ENCODE results near the gene ABTB1. TPM values are rescaled to one million over a fixed set of nuclear protein-coding genes. Genes with fewer than 3 reads are reported as not detected.

Gene ABTB1
- total and polyA plus RNA-seq, 2 experiments from 2014 or later: 3.7 to 5.7 TPM

- Mint-ChIP-seq H3K27ac (no peak overlapping the region), H3K4me1 (peaks cover 20% of the 10 kb centered on the region), H3K4me3 (no peak overlapping the region), H3K9me3 (no peaks in the 10 kb centered on the region; the same call in 2 of the 3 replicates), H3K36me3 (ENCODE audit: low read depth) (no peaks in the 10 kb centered on the region), H3K27me3 (ENCODE audit: insufficient read depth, low read depth, poor library complexity) (peaks cover 8% of the 10 kb centered on the region)
- Histone ChIP-seq H3K4me2 (no peak overlapping the region), H3K79me2 (replicated peaks; ENCODE audit: insufficient read depth) (no peaks in the 10 kb centered on the region), H3K36me3 (ENCODE audit: insufficient read depth) (no peaks in the 10 kb centered on the region), H4K20me1 (replicated peaks; ENCODE audit: insufficient read depth) (no peaks in the 10 kb centered on the region), H3K27me3 (ENCODE audit: insufficient read depth) (no peaks in the 10 kb centered on the region), H3K9me2 (ENCODE audit: insufficient read depth) (0 out of 2 replicates have a peak, but pooled peaks cover 4% of the 10 kb centered on the region), H2AFZ (no peak overlapping the region), H3K27ac (ENCODE audit: low read depth) (no peak overlapping the region), H3K4me1 (ENCODE audit: insufficient read depth) (0 out of 2 replicates have a peak, but pooled peaks cover 5% of the 10 kb centered on the region), H3K4me3 (no peak overlapping the region), H3F3A (replicated peaks; ENCODE audit: low read depth) (no peaks in the 10 kb centered on the region)
- no peak for TF ChIP-seq JUNB (IDR thresholded peaks at IDR 0.05; ENCODE audit: unreplicated experiment)
- no peak for TF ChIP-seq EZH2phosphoT487 (IDR thresholded peaks at IDR 0.05; ENCODE audit: unreplicated experiment)
- TF ChIP-seq STAT1 (IDR thresholded peaks at IDR 0.05; ENCODE audit: unreplicated experiment): no peak
- no peak for TF ChIP-seq POLR2AphosphoS5 (IDR thresholded peaks at IDR 0.05; ENCODE audit: low read depth)
- no peak for TF ChIP-seq CREB1 (CRISPR knock-in tag; IDR thresholded peaks at IDR 0.05; ENCODE audit: low read depth)
- no peak for TF ChIP-seq CTCF (conservative IDR thresholded peaks at IDR 0.05; ENCODE audit: low read depth in 2 of 2)
- TF ChIP-seq EZH2 (IDR thresholded peaks at IDR 0.05; ENCODE audit: low read depth, unreplicated experiment): no peak
- no peak for TF ChIP-seq ZNF462 (CRISPR knock-in tag; IDR thresholded peaks at IDR 0.05)
- no peak for TF ChIP-seq ZNF114 (CRISPR knock-in tag; IDR thresholded peaks at IDR 0.05)
- TF ChIP-seq ETS1 (IDR thresholded peaks at IDR 0.05): no peak
- TF ChIP-seq REST (IDR thresholded peaks at IDR 0.05; ENCODE audit: unreplicated experiment): no peak
- no peak for TF ChIP-seq ZNF331 (CRISPR knock-in tag; IDR thresholded peaks at IDR 0.05; ENCODE audit: low read depth)
- no peak for TF ChIP-seq NANOG (IDR thresholded peaks at IDR 0.05; ENCODE audit: borderline replicate concordance)
- DNase-seq (ENCODE audit: low spot score) (no peak), ATAC-seq (peak; percentile 23)
Observed at GRCh38 chr3:127688416-127689265, 15.9 kb downstream of the ABTB1 start.
